GM06990 (cell line): ENCODE data around the gene AFAP1L1.

ENCODE experiments used
- DNase-seq: peaks from one replicate; pipeline ENCODE4 v3.0.0-alpha.2; 2011; ENCODE audit not compliant: insufficient read length; ENCODE audit errors: extremely low read depth
- H3K27me3 ChIP-seq: replicated peaks from 2 replicates; pipeline ENCODE4 v1.6.0; 2011; ENCODE audit warnings: low read length; ENCODE audit not compliant: control insufficient read depth, insufficient read depth
- H3K36me3 ChIP-seq: 2 replicates; pipeline ENCODE4 v1.5.1; 2011; ENCODE audit warnings: low read length; ENCODE audit not compliant: control insufficient read depth, insufficient read depth
- H3K4me3 ChIP-seq: replicated peaks from 2 replicates; pipeline ENCODE4 v1.5.1; 2011; ENCODE audit warnings: low read depth, mild to moderate bottlenecking, control low read depth, low read length
- CTCF ChIP-seq: IDR thresholded peaks from 2 replicates; pipeline ENCODE4 v1.5.1; 2011; ENCODE audit warnings: low read length, control low read depth, mild to moderate bottlenecking, inconsistent platforms; ENCODE audit not compliant: insufficient read depth, poor library complexity, severe bottlenecking

Gene AFAP1L1

GRCh38 chr5:149376711-149377447 is 105.2 kb downstream of the AFAP1L1 start:
- no peaks in the 10 kb centered on the region; the same call in 1 of the 2 replicates for H3K27me3 ChIP-seq
- H3K4me3 ChIP-seq: no peak overlapping the region
- DNase-seq: no peak
- no peak for TF ChIP-seq CTCF
- H3K36me3 ChIP-seq: no peaks in the 10 kb centered on the region

GRCh38 chr5:149378241-149378820 is 106.7 kb downstream of the AFAP1L1 start:
- Histone ChIP-seq H3K4me3 (no peak overlapping the region), H3K27me3 (no peaks in the 10 kb centered on the region; the same call in 1 of the 2 replicates), H3K36me3 (no peaks in the 10 kb centered on the region)
- TF ChIP-seq CTCF: no peak
- no peak for DNase-seq

GRCh38 chr5:149379177-149379761 is 107.6 kb downstream of the AFAP1L1 start, which contains the start of gene IL17B:
Gene IL17B (minus strand): TSS chr5:149379292. CDS start chr5:149379225, 67 bp downstream.
- Histone ChIP-seq H3K27me3 (no peaks in the 10 kb centered on the region; the same call in 1 of the 2 replicates), H3K36me3 (no peaks in the 10 kb centered on the region), H3K4me3 (no peak within 1 kb of the TSS)
- no peak for TF ChIP-seq CTCF
- DNase-seq: no peak

GRCh38 chr5:149379818-149380374 is 108.2 kb downstream of the AFAP1L1 start:
- H3K36me3 ChIP-seq: no peaks in the 10 kb centered on the region
- no peak for TF ChIP-seq CTCF
- H3K4me3 ChIP-seq: no peak overlapping the region
- H3K27me3 ChIP-seq: no peaks in the 10 kb centered on the region; the same call in 1 of the 2 replicates
- DNase-seq: no peak

- Histone ChIP-seq H3K36me3 (no peaks in the 10 kb centered on the region), H3K4me3 (no peak overlapping the region), H3K27me3 (no peaks in the 10 kb centered on the region; the same call in 1 of the 2 replicates)
- no peak for DNase-seq
- no peak for TF ChIP-seq CTCF
Observed at GRCh38 chr5:149380466-149381121, 108.9 kb downstream of the AFAP1L1 start.
